MM.1S (cell line): ENCODE measurements around the gene TMEM117.

ENCODE experiments used
- DNase-seq: peaks from one replicate; pipeline ENCODE4 v3.0.0-alpha.2; 2015
- H2AFZ ChIP-seq: fragments of 300-600 bp; sonication (generic); 2 replicates; pipeline ENCODE4 v1.6.0; 2016; ENCODE audit warnings: antibody characterized with exemption, low read length
- H3F3A ChIP-seq: fragments of 300-600 bp; sonication (generic); 2 replicates; pipeline ENCODE4 v1.6.1; 2016; ENCODE audit warnings: mild to moderate bottlenecking, antibody characterized with exemption, low read length, moderate library complexity, mixed read lengths; ENCODE audit not compliant: insufficient read depth
- H3K27ac ChIP-seq: fragments of 300-600 bp; sonication (generic); 2 replicates; pipeline ENCODE4 v1.5.1; 2016; ENCODE audit warnings: mild to moderate bottlenecking, low read length
- H3K27me3 ChIP-seq: fragments of 300-600 bp; sonication (generic); replicated peaks from 2 replicates; pipeline ENCODE4 v1.6.0; 2016; ENCODE audit warnings: low read length; ENCODE audit not compliant: insufficient read depth
- H3K36me3 ChIP-seq: fragments of 300-600 bp; sonication (generic); replicated peaks from 2 replicates; pipeline ENCODE4 v1.6.1; 2016; ENCODE audit warnings: mild to moderate bottlenecking, low read length, mixed read lengths; ENCODE audit not compliant: insufficient read depth
- H3K4me1 ChIP-seq: fragments of 300-600 bp; sonication (generic); 2 replicates; pipeline ENCODE4 v1.6.1; 2016; ENCODE audit warnings: low read length, mixed read lengths
- H3K4me2 ChIP-seq: fragments of 300-600 bp; sonication (generic); 2 replicates; pipeline ENCODE4 v1.6.0; 2016; ENCODE audit warnings: low read depth, low read length
- H3K4me3 ChIP-seq: fragments of 300-600 bp; sonication (generic); 2 replicates; pipeline ENCODE4 v1.5.1; 2016; ENCODE audit warnings: low read length, mixed read lengths
- H3K79me2 ChIP-seq: fragments of 300-600 bp; sonication (generic); 2 replicates; pipeline ENCODE4 v1.6.1; 2016; ENCODE audit warnings: mixed run types, low read length, mixed read lengths
- H3K9ac ChIP-seq: fragments of 300-600 bp; sonication (generic); 2 replicates; pipeline ENCODE4 v1.6.1; 2016; ENCODE audit warnings: low read length, mixed read lengths
- H3K9me2 ChIP-seq: fragments of 300-600 bp; sonication (generic); replicated peaks from 2 replicates; pipeline ENCODE4 v1.6.1; 2016; ENCODE audit warnings: mild to moderate bottlenecking, low read length, mixed read lengths; ENCODE audit not compliant: insufficient read depth
- H3K9me3 ChIP-seq: fragments of 300-600 bp; sonication (generic); replicated peaks from 2 replicates; pipeline ENCODE4 v1.6.1; 2016; ENCODE audit warnings: mild to moderate bottlenecking, low read length, mixed read lengths; ENCODE audit not compliant: insufficient read depth
- H4K20me1 ChIP-seq: fragments of 300-600 bp; sonication (generic); 2 replicates; pipeline ENCODE4 v1.6.1; 2016; ENCODE audit warnings: mild to moderate bottlenecking, low read length, moderate library complexity, mixed read lengths; ENCODE audit not compliant: insufficient read depth
- EZH2 ChIP-seq: fragments of 300-600 bp; sonication (generic); optimal IDR thresholded peaks from 2 replicates; pipeline ENCODE3; 2017; ENCODE audit warnings: low read depth, mild to moderate bottlenecking, antibody characterized with exemption, low read length, mixed read lengths
- EZH2phosphoT487 ChIP-seq: fragments of 300-600 bp; sonication (generic); IDR thresholded peaks from 2 replicates; pipeline ENCODE4 v1.6.1; 2018; ENCODE audit warnings: antibody characterized with exemption, low read length
- TF ChIP-seq, protein P1 (sequence below): fragments of 300-600 bp; sonication (generic); IDR thresholded peaks from 2 replicates; pipeline ENCODE4 v1.5.1; 2016; ENCODE audit warnings: antibody characterized with exemption, low read length, mixed read lengths

Gene TMEM117

DNA sequence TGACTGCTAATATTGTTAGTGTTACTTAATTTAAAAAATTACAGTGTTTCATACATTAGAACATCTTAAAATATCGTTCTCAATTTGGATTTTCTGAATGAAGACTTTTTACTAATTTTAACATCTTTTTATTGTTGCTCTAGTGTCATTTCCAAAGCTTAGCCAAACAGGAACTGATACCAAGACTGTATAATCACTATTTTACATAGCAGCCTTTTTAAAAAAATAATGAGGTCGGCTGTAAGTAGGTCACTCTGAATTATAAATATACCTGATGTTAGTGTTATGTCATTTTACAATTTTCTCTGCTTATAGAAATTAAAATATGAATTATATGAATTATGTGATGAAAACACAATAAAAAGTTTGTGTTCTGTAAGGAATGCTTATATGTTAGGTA is 321.5 kb downstream of the TMEM117 start:
- no peak overlapping the region for H2AFZ ChIP-seq
- no peaks in the 10 kb centered on the region for H3K4me1 ChIP-seq
- DNase-seq, result no peak
- H3K9me2 ChIP-seq, result no peaks in the 10 kb centered on the region
- no peak overlapping the region for H3K9ac ChIP-seq
- no peak overlapping the region for H3K27ac ChIP-seq
- H3K27me3 ChIP-seq, result no peaks in the 10 kb centered on the region
- no peaks in the 10 kb centered on the region for H3K79me2 ChIP-seq
- no peaks in the 10 kb centered on the region for H4K20me1 ChIP-seq
- H3K4me2 ChIP-seq, result no peak overlapping the region
- TF ChIP-seq, protein P1, sequence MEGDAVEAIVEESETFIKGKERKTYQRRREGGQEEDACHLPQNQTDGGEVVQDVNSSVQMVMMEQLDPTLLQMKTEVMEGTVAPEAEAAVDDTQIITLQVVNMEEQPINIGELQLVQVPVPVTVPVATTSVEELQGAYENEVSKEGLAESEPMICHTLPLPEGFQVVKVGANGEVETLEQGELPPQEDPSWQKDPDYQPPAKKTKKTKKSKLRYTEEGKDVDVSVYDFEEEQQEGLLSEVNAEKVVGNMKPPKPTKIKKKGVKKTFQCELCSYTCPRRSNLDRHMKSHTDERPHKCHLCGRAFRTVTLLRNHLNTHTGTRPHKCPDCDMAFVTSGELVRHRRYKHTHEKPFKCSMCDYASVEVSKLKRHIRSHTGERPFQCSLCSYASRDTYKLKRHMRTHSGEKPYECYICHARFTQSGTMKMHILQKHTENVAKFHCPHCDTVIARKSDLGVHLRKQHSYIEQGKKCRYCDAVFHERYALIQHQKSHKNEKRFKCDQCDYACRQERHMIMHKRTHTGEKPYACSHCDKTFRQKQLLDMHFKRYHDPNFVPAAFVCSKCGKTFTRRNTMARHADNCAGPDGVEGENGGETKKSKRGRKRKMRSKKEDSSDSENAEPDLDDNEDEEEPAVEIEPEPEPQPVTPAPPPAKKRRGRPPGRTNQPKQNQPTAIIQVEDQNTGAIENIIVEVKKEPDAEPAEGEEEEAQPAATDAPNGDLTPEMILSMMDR, result no peak
- no peak for TF ChIP-seq EZH2phosphoT487
- TF ChIP-seq EZH2, result no peak
- H3K9me3 ChIP-seq, result no peaks in the 10 kb centered on the region
- no peak overlapping the region for H3K4me3 ChIP-seq
- no peaks in the 10 kb centered on the region for H3K36me3 ChIP-seq
- H3F3A ChIP-seq, result no peaks in the 10 kb centered on the region

DNA sequence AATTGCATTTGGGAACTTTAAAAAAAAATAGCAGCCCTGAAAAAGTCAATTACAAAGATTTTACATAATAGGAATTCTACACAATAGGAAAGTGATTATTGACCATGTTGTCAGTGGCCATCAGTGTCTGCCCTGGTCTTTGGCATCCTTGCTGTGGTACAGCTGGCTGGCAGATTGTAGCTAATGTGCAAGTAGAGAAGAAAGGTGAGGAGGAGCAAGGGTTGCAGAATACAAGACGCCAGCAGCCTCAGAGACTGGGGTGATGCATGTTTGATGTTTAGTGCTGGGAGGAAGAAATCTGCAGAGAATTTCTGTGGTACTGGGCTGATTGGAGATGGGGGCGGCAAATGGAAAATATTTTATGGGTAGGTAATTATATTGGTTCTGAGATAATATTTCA is 322.9 kb downstream of the TMEM117 start:
- no peaks in the 10 kb centered on the region for H3K36me3 ChIP-seq
- H3K4me1 ChIP-seq, result no peaks in the 10 kb centered on the region
- no peak overlapping the region for H3K27ac ChIP-seq
- no peak for DNase-seq
- no peaks in the 10 kb centered on the region for H3F3A ChIP-seq
- no peak overlapping the region for H3K4me2 ChIP-seq
- no peak overlapping the region for H3K4me3 ChIP-seq
- H3K27me3 ChIP-seq, result no peaks in the 10 kb centered on the region
- no peak overlapping the region for H3K9ac ChIP-seq
- TF ChIP-seq EZH2phosphoT487 (no peak), EZH2 (no peak)
- TF ChIP-seq, protein P1, result no peak
- no peaks in the 10 kb centered on the region for H3K9me3 ChIP-seq
- H3K9me2 ChIP-seq, result no peaks in the 10 kb centered on the region
- H3K79me2 ChIP-seq, result no peaks in the 10 kb centered on the region
- H2AFZ ChIP-seq, result no peak overlapping the region
- no peaks in the 10 kb centered on the region for H4K20me1 ChIP-seq

DNA sequence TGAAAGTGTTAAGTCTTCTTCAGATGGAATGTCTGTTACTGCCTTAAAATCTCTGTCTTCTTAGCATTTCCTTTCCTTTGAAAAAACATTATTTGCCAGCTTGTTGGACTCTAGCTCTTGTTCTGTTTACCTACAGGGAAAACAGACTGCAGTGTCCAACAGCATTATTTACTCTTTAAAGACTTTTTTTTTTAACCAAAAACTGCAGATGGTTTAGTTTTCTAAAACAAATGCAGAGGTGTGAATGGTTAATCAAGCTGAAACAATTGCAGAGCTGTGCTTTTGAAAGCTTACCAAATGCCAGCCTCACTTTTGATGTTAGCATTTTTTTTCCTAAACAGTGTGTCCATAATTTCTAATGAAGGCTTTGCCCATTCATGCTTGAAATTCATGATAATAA is 323.3 kb downstream of the TMEM117 start:
- no peaks in the 10 kb centered on the region for H4K20me1 ChIP-seq
- no peak overlapping the region for H3K4me3 ChIP-seq
- no peaks in the 10 kb centered on the region for H3K79me2 ChIP-seq
- H3K4me1 ChIP-seq, result no peaks in the 10 kb centered on the region
- no peak overlapping the region for H2AFZ ChIP-seq
- no peaks in the 10 kb centered on the region for H3K36me3 ChIP-seq
- no peak overlapping the region for H3K9ac ChIP-seq
- no peaks in the 10 kb centered on the region for H3K9me3 ChIP-seq
- TF ChIP-seq EZH2phosphoT487 (no peak), EZH2 (no peak)
- TF ChIP-seq, protein P1, result no peak
- H3K9me2 ChIP-seq, result no peaks in the 10 kb centered on the region
- no peaks in the 10 kb centered on the region for H3F3A ChIP-seq
- no peak overlapping the region for H3K27ac ChIP-seq
- H3K27me3 ChIP-seq, result no peaks in the 10 kb centered on the region
- DNase-seq, result no peak
- no peak overlapping the region for H3K4me2 ChIP-seq
